GM21381 (cell line): Measurements from ENCODE around the gene SVIL.

ENCODE experiments used
- ATAC-seq: cut with Tn5 transposase; IDR thresholded peaks from one replicate; pipeline ENCODE4 v1.9.1; 2021; ENCODE audit warnings: mild to moderate bottlenecking, moderate library complexity; ENCODE audit not compliant: unreplicated experiment

Gene SVIL

DNA sequence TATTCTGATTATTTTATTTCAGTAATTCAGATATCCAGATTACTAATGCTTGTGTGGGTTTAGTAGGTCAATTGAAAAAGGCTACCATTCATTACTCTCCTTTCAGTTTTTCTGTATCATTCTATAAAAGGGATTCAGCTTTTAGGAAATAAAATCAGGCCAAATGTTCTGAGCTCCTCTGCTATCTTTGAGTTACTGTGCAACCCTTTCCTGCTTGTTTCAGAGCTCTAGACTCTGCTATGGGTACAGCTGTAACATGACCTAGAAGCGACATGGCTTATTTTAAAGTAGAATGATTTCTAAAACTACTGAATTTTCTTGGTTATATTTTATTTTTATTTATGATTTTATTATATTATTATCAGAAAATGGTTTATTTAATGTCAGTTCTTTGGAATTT lies 203.1 kb downstream of the SVIL start:
- no peak for ATAC-seq

DNA sequence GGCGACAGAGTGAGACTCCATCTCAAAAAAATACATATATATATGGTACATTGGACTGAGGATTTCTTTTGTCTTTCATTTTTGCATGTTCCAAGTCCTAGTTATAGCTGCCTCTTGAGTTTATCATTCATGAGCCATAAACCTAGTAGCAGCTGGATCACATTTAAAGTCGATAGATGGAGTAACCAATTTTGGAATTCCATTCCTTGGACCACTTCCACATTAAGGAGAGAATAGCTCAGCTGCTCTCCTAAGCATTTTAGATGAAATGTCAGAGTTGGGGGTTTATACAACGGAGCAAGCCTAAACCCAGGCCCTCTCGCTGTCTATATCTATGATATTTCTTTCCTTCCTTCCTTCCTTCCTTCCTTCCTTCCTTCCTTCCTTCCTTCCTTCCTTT lies 204.7 kb downstream of the SVIL start:
- no peak for ATAC-seq

GRCh38 chr10:29428486-29428885 lies 206.3 kb downstream of the SVIL start:
- ATAC-seq: no peak

GRCh38 chr10:29427667-29428066 lies 207.1 kb downstream of the SVIL start:
- no peak for ATAC-seq

GRCh38 chr10:29426420-29426819 lies 208.4 kb downstream of the SVIL start:
- no peak for ATAC-seq

GRCh38 chr10:29424017-29424416 lies 210.8 kb downstream of the SVIL start:
- ATAC-seq: no peak

GRCh38 chr10:29420744-29421143 lies 214.0 kb downstream of the SVIL start:
- no peak for ATAC-seq

- no peak for ATAC-seq
Observed at GRCh38 chr10:29417324-29417723, 217.4 kb downstream of the SVIL start.

- no peak for ATAC-seq
Observed at GRCh38 chr10:29415876-29416275, 218.9 kb downstream of the SVIL start.

DNA sequence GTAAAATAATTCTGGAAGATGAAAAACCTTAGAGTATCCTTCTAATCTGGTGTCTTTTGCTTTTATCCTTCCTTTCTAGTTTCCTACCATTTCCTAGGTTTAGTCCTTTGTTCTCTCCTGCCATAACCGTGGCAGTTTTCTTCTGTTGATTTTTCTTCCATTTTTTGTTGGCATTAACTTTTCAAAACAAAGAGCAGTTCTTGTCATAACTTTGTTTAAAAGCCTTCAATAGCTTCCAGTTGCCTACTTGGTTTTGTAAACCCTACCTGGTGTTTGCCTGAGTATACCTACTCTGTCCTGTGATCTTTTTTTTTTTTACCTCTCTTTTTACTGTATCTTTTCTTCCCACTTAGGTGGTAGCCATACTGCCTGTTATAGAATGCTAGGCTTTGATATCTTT lies 220.3 kb downstream of the SVIL start:
- ATAC-seq: no peak

DNA sequence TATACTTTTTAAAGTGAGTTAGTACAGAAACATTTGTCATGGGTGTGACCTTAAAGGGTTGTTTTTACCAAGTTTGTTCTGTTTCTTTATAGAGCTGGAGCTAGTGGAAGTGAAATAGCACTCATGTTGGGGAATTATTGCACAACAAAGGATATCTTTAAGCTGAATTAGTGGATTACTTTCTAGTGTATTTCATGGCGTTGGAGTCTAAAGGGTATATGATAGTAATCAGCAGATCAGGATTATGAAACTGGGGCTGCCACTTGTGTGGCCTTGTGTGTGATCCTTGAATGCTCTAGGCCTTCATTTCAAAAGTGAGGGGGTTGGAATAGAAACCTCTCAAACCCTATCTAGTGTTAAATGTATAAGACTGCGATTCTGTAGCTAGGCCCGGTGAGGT lies 222.3 kb downstream of the SVIL start:
- ATAC-seq: no peak

DNA sequence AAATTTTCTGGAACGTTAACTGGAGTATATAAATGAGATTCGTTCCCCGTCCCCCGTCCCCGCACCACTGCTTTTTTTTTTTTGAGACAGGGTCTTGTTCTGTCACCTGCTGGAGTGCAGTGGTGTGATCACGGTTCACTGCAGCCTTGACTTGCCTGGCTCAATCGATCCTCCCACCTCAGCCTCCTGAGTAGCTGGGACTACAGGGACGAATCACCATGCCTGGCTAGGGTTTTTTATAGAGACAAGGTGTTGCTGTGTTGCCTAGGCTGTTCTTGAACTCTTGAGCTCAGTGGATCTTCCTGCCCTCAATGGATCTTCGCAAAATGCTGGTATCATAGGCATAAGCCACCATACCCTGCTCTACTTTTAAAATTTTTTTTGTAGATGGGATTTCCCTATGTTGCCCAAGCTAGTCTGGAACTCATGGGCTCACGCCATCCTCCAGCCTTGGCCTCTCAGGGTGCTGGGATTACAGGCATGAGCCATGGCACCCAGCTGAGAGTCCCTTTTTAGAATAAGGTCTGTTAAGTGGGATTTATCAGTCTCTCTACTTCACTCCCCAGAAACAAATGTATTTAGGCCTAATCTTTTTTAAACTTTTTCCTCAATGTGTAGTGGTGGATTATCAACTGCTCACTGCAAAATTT lies 223.0 kb downstream of the SVIL start:
- ATAC-seq: no peak

GRCh38 chr10:29409241-29410054 lies 225.3 kb downstream of the SVIL start:
- ATAC-seq: peak; percentile 72

DNA sequence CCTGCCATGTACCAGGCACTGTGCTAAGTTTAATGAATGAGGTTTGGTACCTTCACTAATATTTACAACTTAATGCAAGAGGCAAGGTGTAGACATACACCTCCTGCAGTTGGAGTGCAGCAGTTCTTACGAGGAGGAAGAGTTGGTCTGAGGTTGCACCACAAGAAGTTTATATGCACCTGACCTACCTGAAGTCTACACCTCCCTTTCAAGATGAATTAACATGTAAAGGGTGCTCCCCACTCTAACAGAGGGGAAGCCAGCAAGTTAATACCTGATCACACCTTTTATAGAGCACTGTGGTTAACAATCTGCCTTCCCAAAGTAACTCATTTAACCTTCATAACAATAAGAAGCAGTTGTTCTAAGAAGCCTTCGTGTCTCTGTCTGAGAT lies 225.9 kb downstream of the SVIL start:
- ATAC-seq: no peak
